ENCODE results near the gene VWA5B1. TPM values are rescaled to one million over a fixed set of nuclear protein-coding genes. Genes with fewer than 3 reads are reported as not detected.

VWA5B1 gene
- total and polyA plus RNA-seq, 2 of the 8 experiments (the other 6 are each of a cell fraction or from before 2014, with no cell fraction given): 0.54 to 2.3 TPM

GRCh38 chr1:20345419-20345818, 54.7 kb downstream of the VWA5B1 start:
- H3K9ac ChIP-seq (replicated peaks in 1 of 4; ENCODE audit: extremely low read depth in 1 of 4, low read depth in 3 of 4, low read length in 3 of 4): no peak overlapping the region
- POLR2A ChIA-PET (ENCODE audit: partially characterized antibody): interaction anchor here (0.7 kb wide), 1 partner anchor 77 kb away, joined by 3 read pairs; no protein-coding TSS in a partner anchor
- no peak overlapping the region for H4K5ac ChIP-seq (ENCODE audit: insufficient read length, low read depth, low read length)
- H3K14ac ChIP-seq (ENCODE audit: insufficient read length): no peak overlapping the region
- H3K18ac ChIP-seq (ENCODE audit: extremely low read depth, low read length): no peak overlapping the region
- H2BK15ac ChIP-seq (ENCODE audit: low read length): no peak overlapping the region
- no peak overlapping the region for H3K4me2 ChIP-seq (ENCODE audit: insufficient read depth in 1 of 2, low read depth in 2 of 2, low read length in 2 of 2)
- peaks cover 2 to 14% (median 6%) of the 10 kb centered on the region in 4 experiments; a peak in 5 of 7 replicates for H3K4me1 ChIP-seq (replicated peaks in 1 of 4; ENCODE audit: control insufficient read depth in 3 of 4, insufficient read depth in 4 of 4, low read length in 3 of 4)
- no peak overlapping the region for H2BK5ac ChIP-seq (ENCODE audit: low read depth, low read length)
- no peak overlapping the region for H2AK5ac ChIP-seq (ENCODE audit: low read depth, low read length)
- no peak overlapping the region for H2AFZ ChIP-seq (ENCODE audit: low read length)
- H3K27me3 ChIP-seq (replicated peaks in 1 of 4; ENCODE audit: control insufficient read depth in 3 of 4, extremely low read depth in 1 of 4, insufficient read depth in 3 of 4, low read length in 3 of 4): peaks cover 6 to 10% (median 9%) of the 10 kb centered on the region in 4 experiments; a peak in 6 of 7 replicates
- FAIRE-seq: no peak
- H4K8ac ChIP-seq (ENCODE audit: extremely low read depth, insufficient read depth, low read length): no peak overlapping the region
- no peaks in the 10 kb centered on the region for H3K36me3 ChIP-seq (ENCODE audit: control insufficient read depth in 2 of 4, insufficient read depth in 4 of 4, low read length in 3 of 4)
- H4K91ac ChIP-seq (replicated peaks; ENCODE audit: insufficient read length, low read length): no peak overlapping the region
- H4K20me1 ChIP-seq (replicated peaks in 1 of 2; ENCODE audit: control insufficient read depth in 1 of 2, insufficient read depth in 2 of 2, low read length in 2 of 2): peaks cover 0 to 2% of the 10 kb centered on the region in 2 experiments
- WGBS, 2 experiments (ENCODE audit: extremely low coverage in 1 of 2, insufficient coverage in 1 of 2, insufficient read length in 1 of 2, insufficient replicate concordance in 2 of 2, low coverage in 1 of 2, low lambda C conversion rate in 2 of 2, missing lambda C conversion rate in 1 of 2): 92% methylated on average over 12 of the region's 13 CpGs; no CpG with 5 or more reads in 1 of the 2 experiments
- H3K4ac ChIP-seq (replicated peaks; ENCODE audit: insufficient read length, low read depth, low read length): no peak overlapping the region
- H3K79me1 ChIP-seq (ENCODE audit: low read depth, low read length): no peaks in the 10 kb centered on the region
- H2BK120ac ChIP-seq (replicated peaks; ENCODE audit: low read depth, low read length): no peak overlapping the region
- no peak overlapping the region for H3K4me3 ChIP-seq (ENCODE audit: extremely low read depth in 1 of 4, insufficient read depth in 2 of 4, low read depth in 3 of 4, low read length in 4 of 4)
- no peak overlapping the region for H3K56ac ChIP-seq (replicated peaks; ENCODE audit: insufficient read length, low read depth, low read length)
- CTCF ChIA-PET (ENCODE audit: partially characterized antibody): interaction anchor here (1.0 to 1.4 kb wide), 7 partner anchors 10 to 132 kb away, joined by 3 to 5 read pairs (median 4); no protein-coding TSS in a partner anchor
- H3K27ac ChIP-seq (ENCODE audit: low read depth, low read length): no peak overlapping the region
- no peak overlapping the region; the same call in 1 of the 2 replicates for H2BK20ac ChIP-seq (ENCODE audit: low read length)
- H3K9me3 ChIP-seq (ENCODE audit: insufficient read depth in 2 of 2, low read depth in 1 of 2, low read length in 1 of 2): no peaks in the 10 kb centered on the region
- H3K79me2 ChIP-seq (ENCODE audit: control insufficient read depth in 1 of 2, insufficient read depth in 2 of 2, low read length in 2 of 2): no peaks in the 10 kb centered on the region
- peaks cover 9% of the 10 kb centered on the region; the same call in 1 of the 2 replicates for H3K23me2 ChIP-seq (ENCODE audit: low read depth, low read length)
- DNase-seq (ENCODE audit: low read depth in 1 of 2, low spot score in 2 of 2): no peak
- no peak overlapping the region for H3K23ac ChIP-seq (ENCODE audit: insufficient read length)
- H2BK12ac ChIP-seq (ENCODE audit: low read depth, low read length): no peak overlapping the region
- TF ChIP-seq EZH2 (IDR thresholded peaks at IDR 0.05; ENCODE audit: low read depth, low read length, severe bottlenecking): no peak
- no peak for TF ChIP-seq SIN3A (conservative IDR thresholded peaks at IDR 0.05 in 1 of 2, IDR thresholded peaks at IDR 0.05 in 1 of 2; ENCODE audit: low read depth in 1 of 2, low read length in 2 of 2)
- TF ChIP-seq EP300 (IDR thresholded peaks at IDR 0.05; ENCODE audit: borderline replicate concordance in 1 of 2, low read depth in 2 of 2, low read length in 2 of 2): no peak
- no peak for TF ChIP-seq SP4 (IDR thresholded peaks at IDR 0.05; ENCODE audit: low read length)
- no peak for TF ChIP-seq CBX8 (IDR thresholded peaks at IDR 0.05; ENCODE audit: borderline replicate concordance, low read depth, low read length)
- TF ChIP-seq SP2 (IDR thresholded peaks at IDR 0.05; ENCODE audit: low read length): no peak

All from H1 (cell line).